HepG2 (cell line): Measurements from ENCODE around the gene SRRM3. TPM values are rescaled to one million over a fixed set of nuclear protein-coding genes. Genes with fewer than 3 reads are reported as not detected.

Experiments used
- ARNT2 ChIP-seq: sonication (generic); formaldehyde crosslinking; IDR thresholded peaks from 2 replicates; pipeline ENCODE4 v1.8.0; 2022; ENCODE audit warnings: mild to moderate bottlenecking, low read depth, missing genetic modification reagents, moderate library complexity
- CCAR2 ChIP-seq: fragments of 200-400 bp; formaldehyde crosslinking; optimal IDR thresholded peaks from 2 replicates; pipeline ENCODE3; 2018; ENCODE audit warnings: low read depth, mild to moderate bottlenecking, low read length, moderate library complexity
- EED ChIP-seq: sonication (generic); formaldehyde crosslinking; IDR thresholded peaks from 2 replicates; pipeline ENCODE4 v1.5.0; 2020; ENCODE audit warnings: mild to moderate bottlenecking, missing genetic modification reagents
- FOXA1 ChIP-seq, 2 experiments: fragments of 450-650 bp in 1 of 2; sonication (generic) in 1 of 2; formaldehyde crosslinking in 1 of 2; IDR thresholded peaks; 2 replicates each; pipeline versions ENCODE4 v1.4.0 to v1.6.1; 2016 to 2020; ENCODE audit warnings: missing genetic modification reagents in 1 of 2
- KDM1A ChIP-seq: IDR thresholded peaks from 2 replicates; pipeline ENCODE4 v1.6.1; 2016; ENCODE audit warnings: missing compliant biosample characterization
- POLR2A ChIP-seq, 2 experiments: IDR thresholded peaks; 2 replicates each; pipeline ENCODE4 v1.6.1; 2011; ENCODE audit warnings: low read depth in 2 of 2, low read length in 2 of 2, mild to moderate bottlenecking in 1 of 2, moderate library complexity in 1 of 2; ENCODE audit not compliant: insufficient read depth in 1 of 2
- PRDM15 ChIP-seq: sonication (generic); formaldehyde crosslinking; IDR thresholded peaks from 2 replicates; pipeline ENCODE4 v1.4.0; 2020; ENCODE audit warnings: missing genetic modification reagents
- THAP7 ChIP-seq: sonication (generic); formaldehyde crosslinking; IDR thresholded peaks from 2 replicates; pipeline ENCODE4 v1.8.1; 2023; ENCODE audit warnings: mild to moderate bottlenecking, missing genetic modification reagents
- ZBTB25 ChIP-seq: IDR thresholded peaks from 2 replicates; pipeline ENCODE4 v1.6.1; 2018; ENCODE audit warnings: missing genetic modification reagents
- ZNF407 ChIP-seq: sonication (generic); formaldehyde crosslinking; IDR thresholded peaks from one replicate; pipeline ENCODE4 v1.5.1; 2020; ENCODE audit warnings: mild to moderate bottlenecking, missing genetic modification reagents; ENCODE audit errors: not compliant biosample characterization
- ZSCAN29 ChIP-seq: sonication (generic); formaldehyde crosslinking; conservative IDR thresholded peaks from 2 replicates; pipeline ENCODE4 v1.4.0; 2020; ENCODE audit warnings: mild to moderate bottlenecking, missing genetic modification reagents
- polyA plus RNA-seq, 8 experiments: library from polyadenylated mRNA; depleted of rRNA in 3 of 8; stranded (reverse) in 7 of 8; unstranded in 1 of 8; fragments of >200 nt; fragmentation: Illumina TruSeq in 4 of 8; extraction: Trizol in 4 of 8; gene quantifications; 2 replicates each; pipeline versions ENCODE4 v1.2.1 to v1.2.3, GENCODE V29; 2011 to 2016; ENCODE audit warnings: low read depth in 4 of 8, missing spikeins in 1 of 8, mixed read lengths in 1 of 8; ENCODE audit not compliant: insufficient read depth in 1 of 8
- total RNA-seq, 5 experiments: library from RNA; depleted of rRNA; stranded (reverse); fragments of >200 nt; fragmentation: Illumina TruSeq; extraction: Trizol; gene quantifications; 2 replicates each; pipeline ENCODE4 v1.2.3, GENCODE V29; 2016; ENCODE audit warnings: low read depth in 1 of 5

Gene SRRM3
- total and polyA plus RNA-seq, 2 of the 13 experiments (the other 11 are each of a cell fraction or from before 2014, with no cell fraction given): 0.13 to 0.54 TPM

- no peak for TF ChIP-seq ZNF407 (CRISPR knock-in tag)
- TF ChIP-seq EED (CRISPR knock-in tag): no peak
- no peak for TF ChIP-seq ZSCAN29
- no peak for TF ChIP-seq PRDM15
- TF ChIP-seq ARNT2: 0 out of 2 replicates have a peak, but pooled peaks have one; percentile 42
- no peak for TF ChIP-seq FOXA1 (IDR thresholded peaks at IDR 0.05)
- no peak for TF ChIP-seq FOXA1 (CRISPR knock-in tag; IDR thresholded peaks at IDR 0.05)
- peak; percentile 52; the same call in 1 of the 2 replicates for TF ChIP-seq ZBTB25 (CRISPR knock-in tag)
- TF ChIP-seq POLR2A (IDR thresholded peaks at IDR 0.05; ENCODE audit: insufficient read depth in 1 of 2, low read depth in 2 of 2, low read length in 2 of 2): no peak
- no peak for TF ChIP-seq KDM1A (CRISPR knock-in tag)
- no peak for TF ChIP-seq CCAR2
- no peak for TF ChIP-seq THAP7
Observed at GRCh38 chr7:76225379-76225778, 23.7 kb downstream of the SRRM3 start (continued).
